GM18507 (cell line): ENCODE data around the gene GMEB2.
"Not testable (repeated sequence)": the region's sequence is repeated elsewhere in the genome, so short reads cannot be mapped to it uniquely, and the experiment has no call there.

Experiments
- DNase-seq: peaks from one replicate; pipeline ENCODE4 v3.0.0; 2011; ENCODE audit warnings: low read depth; ENCODE audit not compliant: insufficient read length; ENCODE audit errors: extremely low spot score
- FAIRE-seq: peaks from 2 replicates; lab custom pipeline; 2011; peaks lifted over from hg19 to GRCh38; lab: Jason Lieb, UNC

Gene GMEB2

DNA sequence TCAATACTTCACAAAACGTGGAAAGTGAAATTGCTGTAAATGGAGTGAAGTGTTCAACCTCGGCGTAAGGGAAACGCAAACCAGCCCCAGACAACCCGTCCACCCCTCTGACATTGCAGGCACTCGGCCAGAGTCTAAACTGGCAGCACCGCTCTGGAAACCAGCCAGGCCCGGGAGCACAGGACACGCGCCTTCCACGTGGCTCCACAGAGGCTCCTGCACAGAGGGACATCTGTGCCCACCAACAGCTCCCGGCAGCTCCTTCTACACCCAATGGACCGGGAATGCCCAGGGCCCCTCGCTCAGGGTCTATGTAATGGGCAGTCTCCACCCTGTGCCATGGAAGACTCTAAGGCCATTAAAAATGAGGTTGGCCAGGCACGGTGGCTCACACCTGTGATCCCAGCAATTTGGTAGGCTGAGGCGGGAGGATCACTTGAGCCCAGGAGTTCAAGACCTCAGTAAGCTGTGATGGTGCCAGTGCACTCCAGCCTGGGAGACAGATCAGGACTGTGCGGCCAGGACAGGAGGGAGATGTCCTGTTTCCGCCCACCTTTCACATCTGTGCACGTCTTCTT is 49.5 kb downstream of the GMEB2 start:
- no peak for DNase-seq
- no peak for FAIRE-seq

DNA sequence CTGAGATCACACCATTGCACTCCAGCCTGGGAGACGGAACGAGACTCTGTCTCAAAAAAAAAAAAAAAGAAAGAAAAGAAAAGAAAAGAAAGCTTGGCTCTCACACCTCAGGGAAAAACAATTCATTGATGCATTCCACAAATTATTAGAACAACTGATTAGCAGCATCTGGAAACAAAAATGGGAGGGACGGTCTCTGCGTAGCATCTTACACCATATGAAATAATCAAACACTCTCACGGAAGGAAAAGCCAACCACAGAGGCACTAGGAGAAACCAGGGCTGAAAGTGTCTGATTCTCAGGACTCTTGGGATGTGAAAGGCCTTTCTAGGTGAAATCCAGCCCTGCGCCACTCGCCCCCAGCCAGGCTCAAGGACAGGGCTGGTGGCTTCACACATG is 50.6 kb downstream of the GMEB2 start:
- no peak for FAIRE-seq
- no peak for DNase-seq

DNA sequence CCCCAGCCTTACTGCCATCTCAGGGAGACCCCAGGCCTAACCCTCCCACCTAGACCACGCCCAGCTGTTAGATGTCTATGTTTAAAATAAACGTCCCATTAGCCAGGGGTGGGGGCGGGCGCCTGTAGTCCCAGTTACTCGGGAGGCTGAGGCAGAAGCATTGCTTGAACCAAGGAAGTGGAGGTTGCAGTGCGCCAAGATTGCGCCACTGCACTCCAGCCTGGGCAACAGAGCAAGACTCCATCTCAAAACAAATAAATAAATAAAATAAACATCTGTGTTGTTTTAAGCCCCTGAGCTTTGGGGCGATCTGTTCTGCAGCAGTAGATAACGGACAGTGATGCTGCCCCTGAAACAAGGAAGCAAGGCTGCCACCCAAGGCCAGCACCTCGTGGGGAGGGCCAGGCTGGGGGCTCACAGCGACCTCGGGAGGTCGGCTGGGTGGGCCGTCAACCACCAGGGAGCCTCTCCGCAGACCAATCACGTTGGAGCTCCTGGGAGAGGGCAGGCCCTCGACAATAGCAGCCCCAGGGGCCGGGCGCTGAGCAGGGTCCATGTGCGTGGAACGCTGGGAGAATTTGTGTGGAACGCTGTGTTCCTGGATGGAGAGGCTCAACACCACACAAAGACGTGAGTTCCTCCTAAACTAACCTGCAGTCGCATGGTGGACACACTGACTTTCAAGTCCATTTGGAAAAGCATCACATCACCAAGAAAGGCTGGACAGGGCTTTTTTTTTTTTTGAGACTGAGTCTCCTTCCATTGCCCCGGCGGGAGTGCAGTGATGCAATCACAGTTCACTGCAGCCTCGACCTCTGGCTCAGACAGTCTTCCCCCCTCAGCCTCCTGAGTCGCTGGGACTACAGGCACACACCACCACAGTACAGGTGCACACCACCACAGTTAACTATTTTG is 51.8 kb downstream of the GMEB2 start:
- FAIRE-seq (no peak), DNase-seq (no peak)

DNA sequence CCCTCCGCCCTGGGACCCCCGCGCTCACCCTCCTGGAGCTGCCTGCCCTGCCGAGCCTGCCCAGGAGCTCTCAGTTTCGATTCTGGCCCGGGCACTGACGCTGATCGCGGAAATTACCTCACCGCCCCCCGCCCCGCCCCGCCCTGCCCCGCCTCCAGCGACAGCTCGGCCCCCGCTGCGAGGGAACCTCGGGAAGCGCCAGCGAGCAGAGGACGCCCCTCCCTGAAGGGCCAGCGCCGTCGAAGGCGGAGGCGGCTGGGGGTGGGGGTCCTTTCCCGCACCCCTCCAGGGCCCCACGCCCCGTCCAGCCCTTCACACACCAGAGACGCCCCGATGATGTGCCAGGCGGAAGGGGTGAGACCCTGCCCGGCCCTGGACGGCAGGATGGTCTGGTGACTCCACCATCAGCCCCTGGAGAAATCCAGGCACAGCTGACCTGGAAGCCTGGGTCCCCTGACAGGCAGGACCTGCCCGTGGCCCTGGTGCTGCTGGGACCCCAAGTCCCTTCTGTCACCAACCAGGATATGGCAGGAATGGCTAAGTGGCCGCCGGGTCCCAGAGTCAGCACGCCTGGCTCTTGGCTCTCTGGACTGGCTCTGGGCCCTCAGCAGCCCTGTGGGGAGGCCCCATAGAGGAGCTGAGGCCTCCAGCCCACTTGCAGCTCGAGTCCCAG is 52.6 kb downstream of the GMEB2 start, which contains the start of gene HELZ2:
HELZ2 (minus strand) TSS at position 84 of the 673 bp plus-strand sequence. CDS start 1,854 bp downstream, outside the sequence.
- FAIRE-seq: no peak
- peak; percentile 46 for DNase-seq

DNA sequence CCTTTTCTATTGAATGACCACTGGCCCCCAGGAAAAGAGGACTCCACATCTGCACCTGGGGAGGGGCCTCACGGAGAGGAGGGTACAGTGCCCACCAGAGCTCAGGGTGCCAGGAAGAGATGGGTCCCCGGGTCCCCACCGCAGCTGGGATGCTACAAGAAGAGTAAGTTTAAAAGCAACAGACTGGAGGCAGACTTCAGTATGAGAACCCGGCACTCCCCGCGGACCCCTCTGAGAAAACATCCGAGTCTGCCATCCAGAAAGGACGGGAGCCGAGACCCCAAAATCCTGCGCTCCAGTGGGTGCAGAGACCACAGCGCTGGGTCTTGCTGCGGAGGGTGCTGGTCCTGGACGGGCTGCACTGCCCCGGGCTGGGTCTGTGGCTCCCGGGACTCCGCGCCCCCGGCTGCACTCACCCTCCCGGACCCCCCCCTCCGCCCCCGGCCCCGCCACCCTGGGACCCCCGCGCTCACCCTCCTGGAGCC is 53.2 kb downstream of the GMEB2 start:
- no peak for FAIRE-seq
- no peak for DNase-seq

DNA sequence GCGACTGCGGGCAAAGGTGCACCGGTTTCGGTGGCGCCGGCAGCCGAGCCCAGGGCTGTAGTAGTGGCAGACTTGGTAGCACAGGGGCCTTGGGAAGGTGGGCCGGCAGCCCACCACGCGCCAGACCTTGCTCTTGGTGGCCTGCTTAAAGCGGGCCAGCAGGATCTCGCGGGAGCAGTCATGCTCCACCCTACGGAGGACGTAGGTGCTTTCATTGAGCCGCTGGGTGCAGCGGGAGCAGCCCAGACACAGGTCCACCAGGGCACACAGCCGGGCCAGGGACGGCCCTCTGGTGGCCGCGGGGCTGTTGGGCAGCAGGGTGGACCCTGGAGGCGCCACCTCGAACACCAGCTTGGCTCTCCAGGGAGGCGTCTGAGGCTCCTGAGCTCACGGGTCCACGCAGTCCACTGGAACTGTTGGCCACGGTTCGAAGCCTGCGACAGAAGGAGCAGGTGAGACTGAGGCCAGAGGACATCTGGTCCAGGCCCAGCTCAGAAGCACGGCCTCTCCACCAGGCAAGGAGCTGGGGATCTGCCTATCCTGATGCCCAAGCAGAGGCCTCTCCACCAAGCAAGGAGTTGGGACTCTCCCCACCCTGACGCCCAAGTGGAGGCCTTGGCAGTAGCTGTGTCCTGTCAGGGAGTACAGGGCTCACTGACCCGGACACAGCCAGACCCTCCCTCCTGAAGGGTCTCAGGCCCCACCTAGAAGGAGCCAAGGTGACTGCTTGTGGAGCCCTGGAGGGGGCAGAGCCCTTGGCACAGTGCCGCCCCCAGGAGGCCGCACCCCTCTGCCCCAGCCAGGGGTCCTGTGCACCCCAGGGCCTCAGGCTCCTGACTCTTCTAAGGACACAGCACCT is 53.9 kb downstream of the GMEB2 start:
- FAIRE-seq: no peak

DNA sequence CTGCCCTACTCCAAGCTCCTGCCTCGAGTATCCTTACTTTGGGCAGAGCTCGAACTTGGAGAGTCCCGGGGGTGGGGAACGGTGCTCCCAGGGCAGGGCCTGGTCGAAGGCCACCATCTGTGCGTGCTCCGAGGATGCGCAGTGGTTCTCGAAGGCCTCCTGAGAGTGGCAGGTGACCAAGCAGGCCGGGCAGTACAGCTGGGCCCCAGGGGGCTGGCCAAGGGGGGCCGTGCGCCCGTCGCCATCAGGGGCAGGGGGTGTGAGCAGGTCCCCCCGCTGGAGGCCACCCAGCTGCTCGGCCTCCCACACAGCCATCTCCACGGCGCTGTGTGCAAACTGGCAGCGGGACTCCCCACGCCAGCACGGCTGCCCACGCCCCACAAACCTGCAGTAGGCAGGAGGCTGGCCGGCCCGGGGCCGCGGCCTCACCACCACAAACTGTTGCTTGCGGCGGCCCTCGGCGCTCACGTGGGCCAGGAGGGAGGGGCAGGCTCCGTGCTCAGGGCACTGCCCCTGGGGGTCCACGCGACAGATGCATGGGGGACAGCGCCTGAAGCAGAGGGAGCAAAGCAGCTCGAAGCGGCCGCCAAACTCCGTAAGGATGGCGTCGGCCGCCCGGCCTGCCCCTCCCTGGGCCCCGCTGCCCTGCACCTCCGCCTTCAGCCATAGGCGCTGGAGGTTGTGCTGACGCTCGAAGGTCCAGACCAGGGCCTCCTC is 54.7 kb downstream of the GMEB2 start:
- no peak for FAIRE-seq
- DNase-seq: no peak

More for the DNA sequence above, 53.9 kb downstream of the GMEB2 start:
- no peak for DNase-seq

DNA sequence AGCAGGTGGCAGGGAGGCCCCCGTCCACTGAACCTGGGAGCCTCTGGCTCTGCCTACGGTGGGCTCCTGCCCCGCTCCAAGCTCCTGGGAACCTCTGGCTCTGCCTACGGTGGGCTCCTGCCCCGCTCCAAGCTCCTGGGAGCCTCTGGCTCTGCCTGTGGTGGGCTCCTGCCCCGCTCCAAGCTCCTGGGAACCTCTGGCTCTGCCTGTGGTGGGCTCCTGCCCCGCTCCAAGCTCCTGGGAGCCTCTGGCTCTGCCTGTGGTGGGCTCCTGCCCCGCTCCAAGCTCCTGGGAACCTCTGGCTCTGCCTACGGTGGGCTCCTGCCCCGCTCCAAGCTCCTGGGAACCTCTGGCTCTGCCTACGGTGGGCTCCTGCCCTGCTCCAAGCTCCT is 55.8 kb downstream of the GMEB2 start:
- not testable (repeated sequence) for FAIRE-seq, DNase-seq

DNA sequence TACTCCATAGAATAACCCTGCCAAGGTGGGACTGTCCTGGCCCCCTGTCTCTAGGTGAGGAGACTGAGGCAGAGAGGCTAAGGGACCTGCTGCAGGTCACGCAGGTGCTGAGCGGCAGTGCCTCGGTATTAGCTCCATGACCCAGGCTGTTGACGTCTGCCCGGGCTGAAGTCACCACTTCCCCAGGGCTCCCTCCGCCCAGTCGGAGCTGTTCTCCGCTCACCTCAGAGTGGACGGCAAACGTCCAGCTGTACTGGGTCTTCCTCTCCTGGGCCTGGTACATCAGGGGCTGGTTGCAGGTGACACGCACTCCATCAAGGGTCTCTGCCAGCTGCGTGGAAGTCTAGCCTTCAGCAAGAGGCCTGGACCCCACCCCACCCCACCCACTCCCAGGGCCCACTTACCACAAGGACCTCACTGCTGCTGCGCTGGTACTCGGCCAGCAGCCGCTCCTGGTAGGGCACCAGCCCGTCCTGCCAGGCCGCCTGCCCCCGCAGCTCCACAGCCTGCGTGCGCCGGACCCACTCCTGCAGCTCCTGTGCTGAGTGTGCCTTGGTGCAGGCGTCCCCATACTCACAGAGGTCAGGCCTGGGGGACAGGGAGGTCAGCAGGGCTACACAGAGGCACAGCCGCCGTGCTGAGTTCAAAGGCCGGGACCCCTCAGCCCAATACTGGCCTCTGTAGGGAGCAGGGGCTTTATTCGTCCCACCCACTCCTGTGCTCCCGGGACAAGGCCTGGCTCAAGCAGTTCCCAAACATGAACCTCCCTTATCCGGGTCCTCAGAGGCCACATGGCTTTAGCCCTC is 56.4 kb downstream of the GMEB2 start:
- FAIRE-seq: no peak

DNA sequence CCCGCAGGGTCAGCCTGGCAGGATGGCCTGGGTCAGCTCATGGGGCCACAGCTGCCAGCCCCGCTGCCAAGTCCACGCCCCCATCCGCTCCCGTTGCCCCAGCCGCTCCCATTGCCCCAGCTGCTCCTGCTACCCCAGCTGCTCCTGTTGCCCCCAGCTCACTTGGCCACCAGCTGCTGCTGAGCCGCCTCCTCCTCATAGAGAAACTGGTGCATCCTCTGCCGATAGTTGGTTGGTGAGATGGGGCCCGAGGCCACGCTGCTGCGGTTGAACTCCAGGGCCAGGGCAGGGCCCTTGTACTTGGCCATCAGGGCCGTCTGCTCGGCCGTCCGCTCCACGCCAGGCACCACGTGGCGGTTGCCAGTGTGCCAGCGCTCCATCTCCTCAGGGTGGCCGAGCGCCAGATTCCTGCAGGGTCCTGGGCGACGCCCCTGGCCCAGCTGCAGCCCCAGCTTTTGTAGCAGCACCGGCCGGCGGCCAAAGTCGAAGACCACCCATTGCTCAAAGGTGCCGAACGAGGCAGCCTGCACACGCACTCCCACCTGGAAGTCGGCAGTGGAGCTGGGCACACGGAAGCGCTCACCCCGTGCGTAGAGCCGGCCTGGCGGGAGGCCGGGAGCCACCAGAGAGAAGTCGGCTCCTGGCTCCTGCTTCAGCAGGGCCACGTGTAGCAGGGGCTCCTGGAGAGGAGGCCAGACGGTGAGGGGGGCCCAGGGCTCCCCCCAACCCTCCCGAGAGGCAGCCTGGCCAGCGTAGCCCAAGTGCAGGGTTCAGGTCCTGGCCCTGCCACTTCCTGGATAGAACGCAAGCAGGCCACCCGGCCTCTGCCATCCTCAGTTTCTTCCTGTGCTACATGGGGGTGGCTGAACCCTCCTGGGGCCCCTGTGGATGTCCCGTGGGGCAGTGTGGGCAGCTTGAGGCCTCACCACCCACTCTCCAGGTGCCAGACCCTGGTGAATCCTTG is 57.6 kb downstream of the GMEB2 start:
- FAIRE-seq (no peak), DNase-seq (no peak)

More for the DNA sequence above, 56.4 kb downstream of the GMEB2 start:
- no peak for DNase-seq

DNA sequence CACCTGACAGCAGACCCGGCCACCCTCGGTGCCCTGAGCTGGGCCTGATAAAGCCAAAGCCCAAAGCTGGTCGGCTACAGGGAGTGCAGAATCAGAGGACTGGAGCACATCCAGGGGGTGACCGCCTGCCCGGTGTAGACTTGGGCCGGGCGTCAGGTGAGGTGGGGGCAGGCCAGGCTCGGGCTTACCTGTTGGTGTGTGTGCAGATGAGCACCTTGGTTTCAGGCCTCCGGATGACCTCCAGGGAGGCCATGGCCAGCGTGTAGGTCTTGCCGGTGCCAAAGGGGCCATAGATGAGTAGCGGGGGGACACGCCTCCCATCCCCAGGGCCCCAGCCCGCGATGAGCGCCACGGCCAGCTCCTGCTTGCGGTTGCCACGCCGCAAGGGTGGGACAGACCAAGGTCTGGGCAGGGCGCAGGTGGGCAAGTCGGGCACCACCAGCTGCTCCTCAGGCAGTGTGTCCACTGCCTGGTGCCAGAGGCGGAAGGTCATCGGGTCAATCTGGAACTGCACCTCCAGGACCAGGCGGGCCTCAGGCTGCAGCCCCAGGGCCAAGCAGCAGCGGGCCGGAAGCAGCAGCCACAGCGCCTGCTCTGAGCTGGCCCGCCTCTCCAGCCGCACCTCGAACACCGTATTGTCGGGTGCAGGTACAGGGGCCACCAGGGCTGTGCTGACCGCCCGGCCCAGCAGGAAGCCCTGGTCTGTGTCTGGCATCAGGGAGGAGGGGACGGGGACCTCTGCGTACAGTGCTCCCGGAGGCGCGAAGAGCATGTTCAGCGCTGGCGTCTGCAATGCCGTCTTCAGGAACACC is 58.5 kb downstream of the GMEB2 start:
- FAIRE-seq (peak; percentile 24), DNase-seq (no peak)

DNA sequence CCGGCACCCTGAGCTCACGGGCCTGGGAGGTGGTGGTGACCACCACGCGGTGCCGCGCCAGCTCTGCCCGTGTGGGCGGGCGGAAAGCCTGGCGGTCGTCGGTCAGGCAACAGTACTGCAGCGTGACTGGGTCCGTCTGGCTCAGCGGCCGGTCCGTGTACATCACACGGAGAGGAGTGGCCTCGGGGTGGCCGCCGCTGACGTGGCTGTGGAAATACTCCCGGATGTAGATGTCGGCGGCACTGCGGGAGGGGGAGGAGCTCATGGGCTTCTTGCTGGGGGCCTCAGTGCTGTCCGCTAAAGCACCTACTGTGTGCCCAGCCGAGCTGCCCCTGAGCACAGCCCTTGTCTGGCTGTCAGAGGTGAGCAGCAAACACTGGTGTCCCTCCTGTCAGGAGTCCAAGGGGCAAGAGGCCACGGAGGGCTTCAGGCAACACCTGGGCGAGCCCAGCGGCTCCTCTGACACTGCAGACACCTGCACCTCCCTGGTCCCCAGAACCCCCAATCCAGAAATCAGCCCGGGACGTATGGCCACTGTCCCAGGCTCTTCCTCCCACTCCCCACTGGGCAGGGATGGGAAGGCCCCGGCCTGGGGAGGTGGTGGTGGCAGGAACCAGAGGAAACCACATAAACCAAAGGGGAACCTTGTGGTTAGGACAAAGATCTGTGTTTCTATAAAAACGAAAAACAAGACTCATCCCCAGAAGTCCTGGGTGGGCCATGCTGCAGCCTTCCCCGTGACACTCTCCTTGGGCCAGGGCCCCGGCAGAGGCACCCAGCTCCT is 59.3 kb downstream of the GMEB2 start:
- DNase-seq (no peak), FAIRE-seq (peak; percentile 98)

DNA sequence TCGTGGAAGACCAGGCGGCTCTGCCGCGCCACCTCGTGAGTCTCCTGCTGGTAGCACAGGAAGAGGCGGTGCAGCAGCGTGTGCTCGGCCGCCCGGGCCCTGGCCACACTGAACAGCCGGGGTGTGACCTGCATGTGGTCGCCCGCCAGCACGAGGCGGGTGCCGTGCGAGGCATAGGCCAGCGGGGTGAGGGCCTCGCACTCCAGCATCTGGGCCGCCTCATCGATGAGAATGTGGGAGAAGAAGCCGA is 59.8 kb downstream of the GMEB2 start:
- FAIRE-seq: no peak
- no peak for DNase-seq

DNA sequence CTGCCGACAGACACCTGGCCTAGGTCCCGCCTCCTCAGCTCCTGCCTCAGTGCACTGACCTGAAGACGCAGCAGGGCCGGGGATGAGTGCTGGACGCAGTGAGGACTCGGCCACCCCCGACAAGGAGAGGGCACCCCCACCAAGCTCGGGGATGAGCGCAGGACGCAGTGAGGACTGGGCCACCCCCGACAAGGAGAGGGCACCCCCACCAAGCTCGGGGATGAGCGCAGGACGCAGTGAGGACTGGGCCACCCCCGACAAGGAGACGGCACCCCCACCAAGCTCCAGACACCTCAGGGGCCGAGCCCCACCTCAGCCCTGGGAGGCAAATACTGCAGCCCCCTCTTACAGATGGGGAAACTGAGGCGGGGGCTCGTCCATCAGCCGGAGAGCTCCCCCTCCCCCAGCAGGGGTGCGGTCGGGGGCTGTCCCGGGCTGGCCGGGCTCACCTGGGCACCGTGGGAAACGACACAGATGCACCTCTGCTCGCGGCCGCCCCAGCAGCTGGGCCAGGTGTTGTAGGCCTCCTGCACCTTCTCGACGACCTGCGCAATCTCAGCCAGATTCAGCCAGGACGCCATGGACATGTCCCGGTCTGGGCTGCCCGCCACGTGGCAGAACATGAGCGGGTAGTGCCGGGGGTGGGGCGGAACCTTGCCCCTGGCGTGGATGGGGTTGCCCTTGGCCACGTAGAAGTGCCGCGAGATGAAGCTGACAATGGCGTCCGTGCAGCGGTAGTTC is 60.3 kb downstream of the GMEB2 start:
- FAIRE-seq (no peak), DNase-seq (no peak)
